ENCODE results near the gene TTN. TPM values are rescaled to one million over a fixed set of nuclear protein-coding genes. Genes with fewer than 3 reads are reported as not detected.

Gene TTN
- total RNA-seq, 2 experiments from 2014 or later = 11.4 to 12.8 TPM

GRCh38 chr2:178830451-178830850 lies 23.2 kb upstream of the TTN start:
- Mint-ChIP-seq H3K4me1 (ENCODE audit: low read depth) (peaks cover 17% of the 10 kb centered on the region), H3K36me3 (ENCODE audit: low read depth) (peaks cover 17% of the 10 kb centered on the region), H3K27me3 (ENCODE audit: low read depth) (no peaks in the 10 kb centered on the region), H3K27ac (no peak overlapping the region), H3K4me3 (no peak overlapping the region), H3K9me3 (ENCODE audit: insufficient read depth) (no peaks in the 10 kb centered on the region)
- DNase-seq (no peak), ATAC-seq (no peak)
- ChIA-PET POLR2A (no interaction called here), CTCF (interaction anchor here (1.1 kb wide), 1 partner anchor 11 kb away, joined by 5 read pairs; no protein-coding TSS in a partner anchor)

- DNase-seq (no peak), ATAC-seq (no peak)
- Mint-ChIP-seq H3K36me3 (ENCODE audit: low read depth) (peaks cover 17% of the 10 kb centered on the region), H3K4me1 (ENCODE audit: low read depth) (peaks cover 17% of the 10 kb centered on the region), H3K27me3 (ENCODE audit: low read depth) (no peaks in the 10 kb centered on the region), H3K9me3 (ENCODE audit: insufficient read depth) (no peaks in the 10 kb centered on the region), H3K4me3 (no peak overlapping the region), H3K27ac (no peak overlapping the region)
- ChIA-PET CTCF (interaction anchor here (0.9 to 1.1 kb wide), 2 partner anchors 10 to 13 kb away, joined by 3 to 5 read pairs; no protein-coding TSS in a partner anchor), POLR2A (no interaction called here)
Measured at GRCh38 chr2:178829981-178830380, 22.8 kb upstream of the TTN start.

- ChIA-PET CTCF (interaction anchor here (0.9 to 1.1 kb wide), 2 partner anchors 10 to 14 kb away, joined by 3 to 5 read pairs; no protein-coding TSS in a partner anchor), POLR2A (no interaction called here)
- H3K9me3 Mint-ChIP-seq (ENCODE audit: insufficient read depth) = no peaks in the 10 kb centered on the region
- H3K36me3 Mint-ChIP-seq (ENCODE audit: low read depth) = peaks cover 17% of the 10 kb centered on the region
- no peak overlapping the region for H3K4me3 Mint-ChIP-seq
- no peak overlapping the region for H3K27ac Mint-ChIP-seq
- no peak for DNase-seq
- ATAC-seq = peak; percentile 58
- peaks cover 17% of the 10 kb centered on the region for H3K4me1 Mint-ChIP-seq (ENCODE audit: low read depth)
- H3K27me3 Mint-ChIP-seq (ENCODE audit: low read depth) = no peaks in the 10 kb centered on the region
Measured at GRCh38 chr2:178829299-178829960, 22.2 kb upstream of the TTN start.

- Mint-ChIP-seq H3K4me1 (ENCODE audit: low read depth) (peaks cover 17% of the 10 kb centered on the region), H3K9me3 (ENCODE audit: insufficient read depth) (no peaks in the 10 kb centered on the region), H3K27me3 (ENCODE audit: low read depth) (no peaks in the 10 kb centered on the region), H3K36me3 (ENCODE audit: low read depth) (peaks cover 19% of the 10 kb centered on the region), H3K27ac (no peak overlapping the region), H3K4me3 (no peak overlapping the region)
- POLR2A ChIA-PET = no interaction called here
- CTCF ChIA-PET = interaction anchor here (0.9 kb wide), 1 partner anchor 17 kb away, joined by 3 read pairs; no protein-coding TSS in a partner anchor
- ATAC-seq (no peak), DNase-seq (no peak)
Measured at GRCh38 chr2:178828486-178828881, 21.3 kb upstream of the TTN start.

GRCh38 chr2:178827739-178828485 lies 20.7 kb upstream of the TTN start:
- Mint-ChIP-seq H3K9me3 (ENCODE audit: insufficient read depth) (no peaks in the 10 kb centered on the region), H3K4me3 (no peak overlapping the region), H3K27ac (no peak overlapping the region), H3K4me1 (ENCODE audit: low read depth) (peaks cover 17% of the 10 kb centered on the region), H3K27me3 (ENCODE audit: low read depth) (no peaks in the 10 kb centered on the region), H3K36me3 (ENCODE audit: low read depth) (peaks cover 19% of the 10 kb centered on the region)
- ChIA-PET POLR2A (no interaction called here), CTCF (interaction anchor here (0.9 kb wide), 1 partner anchor 17 kb away, joined by 3 read pairs; no protein-coding TSS in a partner anchor)
- ATAC-seq (no peak), DNase-seq (no peak)

- H3K27me3 Mint-ChIP-seq (ENCODE audit: low read depth) = no peaks in the 10 kb centered on the region
- no peaks in the 10 kb centered on the region for H3K9me3 Mint-ChIP-seq (ENCODE audit: insufficient read depth)
- H3K27ac Mint-ChIP-seq = no peak overlapping the region
- ChIA-PET CTCF (no interaction called here), POLR2A (no interaction called here)
- no peak for DNase-seq
- ATAC-seq = no peak
- H3K36me3 Mint-ChIP-seq (ENCODE audit: low read depth) = peaks cover 18% of the 10 kb centered on the region
- H3K4me3 Mint-ChIP-seq = no peak overlapping the region
- H3K4me1 Mint-ChIP-seq (ENCODE audit: low read depth) = peaks cover 17% of the 10 kb centered on the region
Measured at GRCh38 chr2:178827111-178827510, 19.9 kb upstream of the TTN start.

GRCh38 chr2:178825183-178825582 lies 18.0 kb upstream of the TTN start:
- H3K27me3 Mint-ChIP-seq (ENCODE audit: low read depth) = no peaks in the 10 kb centered on the region
- ATAC-seq = no peak
- ChIA-PET POLR2A (no interaction called here), CTCF (no interaction called here)
- no peak overlapping the region for H3K27ac Mint-ChIP-seq
- H3K4me1 Mint-ChIP-seq (ENCODE audit: low read depth) = peaks cover 20% of the 10 kb centered on the region
- DNase-seq = no peak
- no peaks in the 10 kb centered on the region for H3K9me3 Mint-ChIP-seq (ENCODE audit: insufficient read depth)
- no peak overlapping the region for H3K4me3 Mint-ChIP-seq
- peaks cover 15% of the 10 kb centered on the region for H3K36me3 Mint-ChIP-seq (ENCODE audit: low read depth)

- Mint-ChIP-seq H3K4me1 (ENCODE audit: low read depth) (peaks cover 19% of the 10 kb centered on the region), H3K9me3 (ENCODE audit: insufficient read depth) (no peaks in the 10 kb centered on the region), H3K36me3 (ENCODE audit: low read depth) (peaks cover 12% of the 10 kb centered on the region), H3K27me3 (ENCODE audit: low read depth) (no peaks in the 10 kb centered on the region), H3K4me3 (no peak overlapping the region), H3K27ac (no peak overlapping the region)
- ATAC-seq (no peak), DNase-seq (no peak)
- CTCF ChIA-PET = interaction anchor here (1.2 kb wide), 1 partner anchor 67 kb away, joined by 4 read pairs; no protein-coding TSS in a partner anchor
- POLR2A ChIA-PET = no interaction called here
Measured at GRCh38 chr2:178824181-178824580, 17.0 kb upstream of the TTN start.

- no peaks in the 10 kb centered on the region for H3K27me3 Mint-ChIP-seq (ENCODE audit: low read depth)
- peaks cover 32% of the 10 kb centered on the region for H3K4me1 Mint-ChIP-seq (ENCODE audit: low read depth)
- H3K4me3 Mint-ChIP-seq = peak overlapping the region; percentile 56
- H3K9me3 Mint-ChIP-seq (ENCODE audit: insufficient read depth) = no peaks in the 10 kb centered on the region
- peak; percentile 55 for DNase-seq
- H3K36me3 Mint-ChIP-seq (ENCODE audit: low read depth) = peaks cover 7% of the 10 kb centered on the region
- CTCF ChIA-PET = interaction anchor here (0.8 to 3.3 kb wide), 16 partner anchors 10 to 405 kb away, joined by 3 to 21 read pairs (median 4); partner anchors contain the start of genes FKBP7 and TTN
- H3K27ac Mint-ChIP-seq = peak overlapping the region; percentile 87
- peak; percentile 82 for ATAC-seq
- POLR2A ChIA-PET = interaction anchor here (0.8 kb wide), 1 partner anchor 49 kb away, joined by 3 read pairs; no protein-coding TSS in a partner anchor
Measured at GRCh38 chr2:178819992-178820391, 12.8 kb upstream of the TTN start.

- DNase-seq (no peak), ATAC-seq (peak; percentile 60)
- CTCF ChIA-PET = interaction anchor here (1.1 to 3.3 kb wide), 15 partner anchors 10 to 341 kb away, joined by 3 to 21 read pairs (median 4); partner anchors contain the start of genes FKBP7 and TTN
- H3K4me1 Mint-ChIP-seq (ENCODE audit: low read depth) = peaks cover 32% of the 10 kb centered on the region
- peaks cover 7% of the 10 kb centered on the region for H3K36me3 Mint-ChIP-seq (ENCODE audit: low read depth)
- no peak overlapping the region for H3K4me3 Mint-ChIP-seq
- no peaks in the 10 kb centered on the region for H3K9me3 Mint-ChIP-seq (ENCODE audit: insufficient read depth)
- POLR2A ChIA-PET = interaction anchor here (0.8 kb wide), 1 partner anchor 50 kb away, joined by 3 read pairs; no protein-coding TSS in a partner anchor
- peak overlapping the region; percentile 30 for H3K27ac Mint-ChIP-seq
- no peaks in the 10 kb centered on the region for H3K27me3 Mint-ChIP-seq (ENCODE audit: low read depth)
Measured at GRCh38 chr2:178819147-178819875, 12.1 kb upstream of the TTN start.

- DNase-seq (no peak), ATAC-seq (no peak)
- Mint-ChIP-seq H3K36me3 (ENCODE audit: low read depth) (no peaks in the 10 kb centered on the region), H3K9me3 (ENCODE audit: insufficient read depth) (no peaks in the 10 kb centered on the region), H3K27ac (no peak overlapping the region), H3K4me3 (no peak overlapping the region), H3K4me1 (ENCODE audit: low read depth) (no peaks in the 10 kb centered on the region), H3K27me3 (ENCODE audit: low read depth) (no peaks in the 10 kb centered on the region)
- POLR2A ChIA-PET = no interaction called here
- CTCF ChIA-PET = interaction anchor here (1.3 to 1.4 kb wide), 2 partner anchors 50 to 60 kb away, joined by 3 to 5 read pairs; no protein-coding TSS in a partner anchor
Measured at GRCh38 chr2:178811901-178812300, 4.7 kb upstream of the TTN start.
